Testis (tissue), 2 donors: ENCODE results near the gene CEP55.

Experiments
- POLR2A ChIP-seq: fragments of 450-650 bp; IDR thresholded peaks from one replicate; pipeline ENCODE4 v1.6.1; 2017; ENCODE audit warnings: antibody characterized with exemption, mild to moderate bottlenecking, moderate library complexity
- TF ChIP-seq, protein P1 (sequence below), 3 experiments: fragments of 450-650 bp in 2 of 3; fragments of 200-600 bp in 1 of 3; sonication (generic) in 1 of 3; IDR thresholded peaks; one replicate each; pipeline ENCODE4 v1.5.1; 2016 to 2019; ENCODE audit warnings: antibody characterized with exemption in 3 of 3, mild to moderate bottlenecking in 2 of 3, moderate library complexity in 1 of 3

DNA sequence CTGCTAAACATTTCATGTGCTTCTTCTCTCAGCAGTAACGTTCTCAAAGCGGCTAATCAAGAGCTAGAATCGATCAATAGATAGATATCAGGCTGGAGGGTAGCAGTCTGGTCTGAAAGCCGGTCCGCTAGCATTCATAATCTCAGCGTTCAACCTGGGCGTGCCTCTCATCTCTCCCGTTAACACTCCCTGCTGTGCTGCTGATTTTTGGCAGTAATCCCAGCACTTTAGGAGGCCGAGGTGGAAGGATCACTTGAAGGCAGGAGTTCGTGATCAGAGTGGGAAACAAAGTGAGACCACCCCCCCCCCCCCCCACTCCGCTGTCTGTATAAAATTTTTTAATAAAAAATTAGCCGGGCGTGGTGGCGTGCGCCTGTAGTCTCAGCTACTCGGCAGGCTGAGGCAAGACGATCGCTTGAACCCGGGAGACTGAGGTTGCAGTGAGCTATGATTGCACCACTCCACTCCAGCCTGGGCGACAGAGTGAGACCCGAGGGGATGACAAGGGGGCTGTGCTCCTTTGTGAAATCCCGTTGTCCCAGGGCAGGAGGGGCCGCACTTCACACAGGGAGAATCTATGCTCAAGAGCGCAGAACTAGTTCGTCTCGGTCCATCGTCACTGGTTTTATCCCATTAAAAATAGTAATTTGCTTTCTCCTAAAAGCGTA, 624 bp upstream of the CEP55 start:
- TF ChIP-seq, protein P1, sequence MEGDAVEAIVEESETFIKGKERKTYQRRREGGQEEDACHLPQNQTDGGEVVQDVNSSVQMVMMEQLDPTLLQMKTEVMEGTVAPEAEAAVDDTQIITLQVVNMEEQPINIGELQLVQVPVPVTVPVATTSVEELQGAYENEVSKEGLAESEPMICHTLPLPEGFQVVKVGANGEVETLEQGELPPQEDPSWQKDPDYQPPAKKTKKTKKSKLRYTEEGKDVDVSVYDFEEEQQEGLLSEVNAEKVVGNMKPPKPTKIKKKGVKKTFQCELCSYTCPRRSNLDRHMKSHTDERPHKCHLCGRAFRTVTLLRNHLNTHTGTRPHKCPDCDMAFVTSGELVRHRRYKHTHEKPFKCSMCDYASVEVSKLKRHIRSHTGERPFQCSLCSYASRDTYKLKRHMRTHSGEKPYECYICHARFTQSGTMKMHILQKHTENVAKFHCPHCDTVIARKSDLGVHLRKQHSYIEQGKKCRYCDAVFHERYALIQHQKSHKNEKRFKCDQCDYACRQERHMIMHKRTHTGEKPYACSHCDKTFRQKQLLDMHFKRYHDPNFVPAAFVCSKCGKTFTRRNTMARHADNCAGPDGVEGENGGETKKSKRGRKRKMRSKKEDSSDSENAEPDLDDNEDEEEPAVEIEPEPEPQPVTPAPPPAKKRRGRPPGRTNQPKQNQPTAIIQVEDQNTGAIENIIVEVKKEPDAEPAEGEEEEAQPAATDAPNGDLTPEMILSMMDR (IDR thresholded peaks at IDR 0.05), result no peak
- TF ChIP-seq POLR2A, result no peak
